Measurements from ENCODE around the gene HAUS8.

Gene HAUS8

DNA sequence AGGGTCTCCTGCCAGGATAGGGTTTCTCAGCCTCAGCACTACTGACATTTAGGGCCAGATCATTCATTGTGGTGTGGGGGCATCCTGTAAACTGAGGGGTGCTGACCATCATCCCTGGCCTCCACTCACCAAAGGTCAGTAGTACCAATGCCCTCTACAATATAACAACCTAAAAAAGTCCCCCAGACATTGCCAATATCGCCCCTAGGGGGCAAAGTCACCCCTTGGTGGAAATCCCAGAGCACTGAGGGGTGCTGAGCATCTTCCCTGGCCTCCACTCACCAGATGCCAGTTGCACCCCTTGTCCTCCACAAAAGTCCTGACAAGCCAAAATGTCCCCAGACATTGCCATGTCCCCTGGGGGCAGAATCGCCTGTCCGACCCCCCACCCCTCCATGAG is 70.3 kb downstream of the HAUS8 start:
- no peak overlapping the region for H3K4me3 ChIP-seq (ENCODE audit: low read depth in 1 of 2, low read length in 2 of 2)
- no peak overlapping the region for H3K27ac ChIP-seq (ENCODE audit: low read length)
- no peaks in the 10 kb centered on the region for H3K27me3 ChIP-seq (ENCODE audit: low read depth, low read length)
- no peaks in the 10 kb centered on the region for H3K4me1 ChIP-seq (ENCODE audit: control insufficient read depth in 1 of 2, insufficient read depth in 2 of 2, low read length in 2 of 2)
- H3K9me3 ChIP-seq (ENCODE audit: control insufficient read depth in 1 of 2, low read length in 2 of 2), result no peaks in the 10 kb centered on the region
- H3K36me3 ChIP-seq (ENCODE audit: control insufficient read depth in 1 of 2, insufficient read depth in 2 of 2, low read length in 2 of 2), result no peaks in the 10 kb centered on the region

GRCh38 chr19:17004386-17004785 is 70.9 kb downstream of the HAUS8 start:
- no peaks in the 10 kb centered on the region for H3K27me3 ChIP-seq (ENCODE audit: low read depth, low read length)
- H3K27ac ChIP-seq (ENCODE audit: low read length), result no peak overlapping the region
- H3K4me1 ChIP-seq (ENCODE audit: control insufficient read depth in 1 of 2, insufficient read depth in 2 of 2, low read length in 2 of 2), result no peaks in the 10 kb centered on the region
- H3K4me3 ChIP-seq (ENCODE audit: low read depth in 1 of 2, low read length in 2 of 2), result no peak overlapping the region
- no peaks in the 10 kb centered on the region for H3K36me3 ChIP-seq (ENCODE audit: control insufficient read depth in 1 of 2, insufficient read depth in 2 of 2, low read length in 2 of 2)
- no peaks in the 10 kb centered on the region for H3K9me3 ChIP-seq (ENCODE audit: control insufficient read depth in 1 of 2, low read length in 2 of 2)

DNA sequence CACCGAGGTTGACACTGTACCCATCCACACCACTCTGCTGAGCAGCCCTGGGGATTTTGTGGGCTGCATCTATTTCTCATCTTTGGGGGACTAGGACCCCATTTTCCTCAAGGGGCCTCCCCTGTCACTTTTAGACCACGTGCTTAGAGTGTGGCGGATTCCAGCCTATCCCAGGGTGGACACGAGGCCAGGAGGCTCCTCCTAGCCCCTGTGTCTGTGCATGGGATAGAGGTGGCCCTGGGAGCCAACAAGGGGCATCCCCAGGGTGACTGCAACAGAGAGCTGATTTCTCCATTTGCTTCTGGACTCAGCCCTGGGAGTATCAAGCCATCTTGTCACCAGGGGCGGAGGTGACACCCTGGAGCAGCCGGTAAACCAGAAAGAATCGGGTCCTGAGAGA is 72.8 kb downstream of the HAUS8 start:
- no peaks in the 10 kb centered on the region for H3K27me3 ChIP-seq (ENCODE audit: low read depth, low read length)
- no peaks in the 10 kb centered on the region for H3K4me1 ChIP-seq (ENCODE audit: control insufficient read depth in 1 of 2, insufficient read depth in 2 of 2, low read length in 2 of 2)
- H3K9me3 ChIP-seq (ENCODE audit: control insufficient read depth in 1 of 2, low read length in 2 of 2), result peaks cover 0 to 7% of the 10 kb centered on the region in 2 donors
- H3K27ac ChIP-seq (ENCODE audit: low read length), result no peak overlapping the region
- H3K4me3 ChIP-seq (ENCODE audit: low read depth in 1 of 2, low read length in 2 of 2), result no peak overlapping the region
- no peaks in the 10 kb centered on the region for H3K36me3 ChIP-seq (ENCODE audit: control insufficient read depth in 1 of 2, insufficient read depth in 2 of 2, low read length in 2 of 2)

DNA sequence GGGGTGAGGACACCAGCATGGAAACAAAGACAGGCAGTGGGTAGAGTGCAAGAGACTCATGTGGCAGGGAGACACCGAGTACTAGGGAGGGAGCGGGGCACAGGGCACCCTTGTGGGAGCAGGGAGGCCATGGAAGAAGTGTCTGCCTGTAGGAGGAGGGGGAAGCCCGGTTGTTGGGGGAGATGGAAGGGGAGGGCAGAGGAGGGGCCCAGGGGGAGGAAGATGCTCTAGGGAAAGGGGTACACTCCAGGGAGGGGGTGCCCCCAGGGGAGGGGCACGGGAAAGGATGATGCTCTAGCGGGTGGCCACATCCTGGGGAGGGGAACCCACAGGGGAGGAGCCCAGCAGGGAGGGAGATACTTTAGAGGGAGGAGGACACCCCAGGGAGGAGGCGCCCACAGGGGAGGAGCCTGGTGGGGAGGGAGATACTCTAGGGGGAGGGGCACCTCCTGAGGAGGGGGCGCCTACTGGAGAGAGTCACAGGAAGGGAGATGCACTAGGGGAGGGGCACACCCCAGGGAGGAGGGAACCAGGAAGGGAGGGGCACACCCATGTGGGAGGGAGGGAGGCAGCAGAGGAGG is 73.6 kb downstream of the HAUS8 start:
- H3K27ac ChIP-seq (ENCODE audit: low read length), result no peak overlapping the region
- H3K4me3 ChIP-seq (ENCODE audit: low read depth in 1 of 2, low read length in 2 of 2), result no peak overlapping the region
- no peaks in the 10 kb centered on the region for H3K4me1 ChIP-seq (ENCODE audit: control insufficient read depth in 1 of 2, insufficient read depth in 2 of 2, low read length in 2 of 2)

More for the DNA sequence above, 73.6 kb downstream of the HAUS8 start:
- no peaks in the 10 kb centered on the region for H3K36me3 ChIP-seq (ENCODE audit: control insufficient read depth in 1 of 2, insufficient read depth in 2 of 2, low read length in 2 of 2)
- H3K27me3 ChIP-seq (ENCODE audit: low read depth, low read length), result no peaks in the 10 kb centered on the region
- H3K9me3 ChIP-seq (ENCODE audit: control insufficient read depth in 1 of 2, low read length in 2 of 2), result peaks cover 0 to 7% of the 10 kb centered on the region in 2 donors

Measured in muscle layer of duodenum (tissue), 2 donors.